ENCODE results near the gene CASTOR1. TPM values are rescaled to one million over a fixed set of nuclear protein-coding genes. Genes with fewer than 3 reads are reported as not detected.

The CASTOR1 gene
- 3.7 to 7.2 TPM (median 5.5 TPM) in 5 replicates for total RNA-seq (2022; extraction: Qiagen RNA extraction)

GRCh38 chr22:30289141-30289979 lies at the start of gene CASTOR1:
CASTOR1 (minus strand) TSS chr22:30289505; CDS start chr22:30289497, 8 bp downstream.

GRCh38 chr22:30326706-30327362 lies 37.5 kb upstream of the CASTOR1 start, which contains the start of gene TBC1D10A:
TBC1D10A (minus strand) TSS chr22:30326941; CDS start chr22:30326881, 60 bp downstream.

GRCh38 chr22:30266445-30267381 lies 22.6 kb downstream of the CASTOR1 start, which contains the start of gene OSM:
OSM (minus strand) TSS chr22:30266851; CDS start chr22:30266799, 52 bp downstream.

GRCh38 chr22:30245985-30246813 lies 43.1 kb downstream of the CASTOR1 start, which contains the start of gene LIF:
LIF (minus strand) TSS chr22:30246759; CDS start chr22:30246695, 64 bp downstream.

Other genes with a start within 250 kb of the CASTOR1 start
- gene HORMAD2, start 209.0 kb downstream of the CASTOR1 start, total RNA-seq (2022; extraction: Qiagen RNA extraction) = not detected in 5 replicates
- 25.0 to 39.1 TPM (median 37.2 TPM) in 5 replicates for gene LIF, start 42.7 kb downstream of the CASTOR1 start, total RNA-seq (2022; extraction: Qiagen RNA extraction)
- 0.05 TPM in 1 of 5 replicates, not detected in the others for gene OSM, start 22.7 kb downstream of the CASTOR1 start, total RNA-seq (2022; extraction: Qiagen RNA extraction)
- gene TBC1D10A, start 37.4 kb upstream of the CASTOR1 start, total RNA-seq (2022; extraction: Qiagen RNA extraction) = 8.6 to 11.9 TPM (median 11.1 TPM) in 5 replicates
- 44.1 to 62.3 TPM (median 61.4 TPM) in 5 replicates for gene SF3A1, start 67.4 kb upstream of the CASTOR1 start, total RNA-seq (2022; extraction: Qiagen RNA extraction)
- gene CCDC157, start 67.5 kb upstream of the CASTOR1 start, total RNA-seq (2022; extraction: Qiagen RNA extraction) = 2.0 to 3.9 TPM (median 3.3 TPM) in 5 replicates
- 13.8 to 22.0 TPM (median 19.7 TPM) in 5 replicates for gene RNF215, start 97.9 kb upstream of the CASTOR1 start, total RNA-seq (2022; extraction: Qiagen RNA extraction)
- gene SEC14L2, start 107.5 kb upstream of the CASTOR1 start, total RNA-seq (2022; extraction: Qiagen RNA extraction) = 25.7 to 46.7 TPM (median 42.7 TPM) in 5 replicates
- 67.6 to 78.1 TPM (median 74.0 TPM) in 5 replicates for gene MTFP1, start 136.3 kb upstream of the CASTOR1 start, total RNA-seq (2022; extraction: Qiagen RNA extraction)
- gene SEC14L3, start 182.5 kb upstream of the CASTOR1 start, total RNA-seq (2022; extraction: Qiagen RNA extraction) = not detected in 5 replicates
- gene SEC14L4, start 216.2 kb upstream of the CASTOR1 start, total RNA-seq (2022; extraction: Qiagen RNA extraction) = 4.4 to 6.7 TPM (median 5.9 TPM) in 5 replicates

Data from A549 treated with CORT108297 at 1 μM for 4 hours (cell line).